ENCODE measurements around the gene ANKRD13A.

- TF ChIP-seq, protein P1, sequence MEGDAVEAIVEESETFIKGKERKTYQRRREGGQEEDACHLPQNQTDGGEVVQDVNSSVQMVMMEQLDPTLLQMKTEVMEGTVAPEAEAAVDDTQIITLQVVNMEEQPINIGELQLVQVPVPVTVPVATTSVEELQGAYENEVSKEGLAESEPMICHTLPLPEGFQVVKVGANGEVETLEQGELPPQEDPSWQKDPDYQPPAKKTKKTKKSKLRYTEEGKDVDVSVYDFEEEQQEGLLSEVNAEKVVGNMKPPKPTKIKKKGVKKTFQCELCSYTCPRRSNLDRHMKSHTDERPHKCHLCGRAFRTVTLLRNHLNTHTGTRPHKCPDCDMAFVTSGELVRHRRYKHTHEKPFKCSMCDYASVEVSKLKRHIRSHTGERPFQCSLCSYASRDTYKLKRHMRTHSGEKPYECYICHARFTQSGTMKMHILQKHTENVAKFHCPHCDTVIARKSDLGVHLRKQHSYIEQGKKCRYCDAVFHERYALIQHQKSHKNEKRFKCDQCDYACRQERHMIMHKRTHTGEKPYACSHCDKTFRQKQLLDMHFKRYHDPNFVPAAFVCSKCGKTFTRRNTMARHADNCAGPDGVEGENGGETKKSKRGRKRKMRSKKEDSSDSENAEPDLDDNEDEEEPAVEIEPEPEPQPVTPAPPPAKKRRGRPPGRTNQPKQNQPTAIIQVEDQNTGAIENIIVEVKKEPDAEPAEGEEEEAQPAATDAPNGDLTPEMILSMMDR (IDR thresholded peaks at IDR 0.05): no peak
- no peak for TF ChIP-seq POLR2A (IDR thresholded peaks at IDR 0.05)
These were observed 46.4 kb upstream of the ANKRD13A start for GRCh38 chr12:109952873-109953272.
